ENCODE data around the gene TUBA8.
"Not testable (repeated sequence)": the region's sequence is repeated elsewhere in the genome, so short reads cannot be mapped to it uniquely, and the experiment has no call there.

TUBA8 gene

GRCh38 chr22:18071307-18071967 is 39.2 kb upstream of the TUBA8 start:
- not testable (repeated sequence) for H3K9me3 ChIP-seq (ENCODE audit: severe bottlenecking); DNase-seq (ENCODE audit: low spot score); H3K4me3 ChIP-seq (ENCODE audit: severe bottlenecking); ATAC-seq (ENCODE audit: low read depth); H3K36me3 ChIP-seq (ENCODE audit: low read depth); H3K27me3 ChIP-seq (ENCODE audit: insufficient read depth, poor library complexity, severe bottlenecking)
- Histone ChIP-seq H3K4me1 (ENCODE audit: insufficient read depth, poor library complexity, severe bottlenecking) (peaks cover 16% of the 10 kb centered on the region), H3K27ac (ENCODE audit: poor library complexity, severe bottlenecking) (peak overlapping the region; percentile 39)
- TF ChIP-seq CTCF (IDR thresholded peaks at IDR 0.05; ENCODE audit: poor library complexity, severe bottlenecking): peak; percentile 34

- no peak for TF ChIP-seq CTCF (IDR thresholded peaks at IDR 0.05; ENCODE audit: poor library complexity, severe bottlenecking)
- Histone ChIP-seq H3K9me3 (ENCODE audit: severe bottlenecking) (no peaks in the 10 kb centered on the region), H3K36me3 (ENCODE audit: low read depth) (no peaks in the 10 kb centered on the region), H3K27me3 (ENCODE audit: insufficient read depth, poor library complexity, severe bottlenecking) (no peaks in the 10 kb centered on the region), H3K27ac (ENCODE audit: poor library complexity, severe bottlenecking) (no peak overlapping the region), H3K4me3 (ENCODE audit: severe bottlenecking) (no peak overlapping the region), H3K4me1 (ENCODE audit: insufficient read depth, poor library complexity, severe bottlenecking) (peaks cover 21% of the 10 kb centered on the region)
- ATAC-seq (ENCODE audit: low read depth) (no peak), DNase-seq (ENCODE audit: low spot score) (no peak)
Measured at GRCh38 chr22:18071968-18072310, 38.7 kb upstream of the TUBA8 start.

GRCh38 chr22:18073467-18073866 is 37.1 kb upstream of the TUBA8 start:
- Histone ChIP-seq H3K36me3 (ENCODE audit: low read depth) (no peaks in the 10 kb centered on the region), H3K4me1 (ENCODE audit: insufficient read depth, poor library complexity, severe bottlenecking) (peaks cover 22% of the 10 kb centered on the region), H3K9me3 (ENCODE audit: severe bottlenecking) (no peaks in the 10 kb centered on the region), H3K27ac (ENCODE audit: poor library complexity, severe bottlenecking) (no peak overlapping the region), H3K4me3 (ENCODE audit: severe bottlenecking) (no peak overlapping the region), H3K27me3 (ENCODE audit: insufficient read depth, poor library complexity, severe bottlenecking) (no peaks in the 10 kb centered on the region)
- DNase-seq (ENCODE audit: low spot score): no peak
- TF ChIP-seq CTCF (IDR thresholded peaks at IDR 0.05; ENCODE audit: poor library complexity, severe bottlenecking): no peak
- ATAC-seq (ENCODE audit: low read depth): no peak

- DNase-seq (ENCODE audit: low spot score); H3K36me3 ChIP-seq (ENCODE audit: low read depth): not testable (repeated sequence)
- peaks cover 25% of the 10 kb centered on the region for H3K4me1 ChIP-seq (ENCODE audit: insufficient read depth, poor library complexity, severe bottlenecking)
Measured at GRCh38 chr22:18073927-18074326, 36.7 kb upstream of the TUBA8 start.

GRCh38 chr22:18075101-18075719 is 35.4 kb upstream of the TUBA8 start:
- ATAC-seq (ENCODE audit: low read depth): no peak
- Histone ChIP-seq H3K36me3 (ENCODE audit: low read depth) (peaks cover 13% of the 10 kb centered on the region), H3K27me3 (ENCODE audit: insufficient read depth, poor library complexity, severe bottlenecking) (no peaks in the 10 kb centered on the region), H3K9me3 (ENCODE audit: severe bottlenecking) (no peaks in the 10 kb centered on the region), H3K4me1 (ENCODE audit: insufficient read depth, poor library complexity, severe bottlenecking) (peaks cover 26% of the 10 kb centered on the region), H3K4me3 (ENCODE audit: severe bottlenecking) (no peak overlapping the region), H3K27ac (ENCODE audit: poor library complexity, severe bottlenecking) (no peak overlapping the region)
- TF ChIP-seq CTCF (IDR thresholded peaks at IDR 0.05; ENCODE audit: poor library complexity, severe bottlenecking): no peak
- DNase-seq (ENCODE audit: low spot score): no peak

More at GRCh38 chr22:18073927-18074326, 36.7 kb upstream of the TUBA8 start:
- not testable (repeated sequence) for H3K27ac ChIP-seq (ENCODE audit: poor library complexity, severe bottlenecking); H3K4me3 ChIP-seq (ENCODE audit: severe bottlenecking); ATAC-seq (ENCODE audit: low read depth); H3K9me3 ChIP-seq (ENCODE audit: severe bottlenecking); H3K27me3 ChIP-seq (ENCODE audit: insufficient read depth, poor library complexity, severe bottlenecking)

Measured in RWPE2 (cell line).